Erythroblast (primary cell): Measurements from ENCODE around the gene TNRC6B.

Experiments
- GATA1 ChIP-seq: IDR thresholded peaks from 2 replicates; pipeline ENCODE4 v1.6.1; 2011; ENCODE audit warnings: low read depth, mild to moderate bottlenecking, control low read depth, low read length, moderate library complexity
- POLR2A ChIP-seq: IDR thresholded peaks from 2 replicates; pipeline ENCODE4 v1.6.1; 2011; ENCODE audit warnings: mild to moderate bottlenecking, low read length

DNA sequence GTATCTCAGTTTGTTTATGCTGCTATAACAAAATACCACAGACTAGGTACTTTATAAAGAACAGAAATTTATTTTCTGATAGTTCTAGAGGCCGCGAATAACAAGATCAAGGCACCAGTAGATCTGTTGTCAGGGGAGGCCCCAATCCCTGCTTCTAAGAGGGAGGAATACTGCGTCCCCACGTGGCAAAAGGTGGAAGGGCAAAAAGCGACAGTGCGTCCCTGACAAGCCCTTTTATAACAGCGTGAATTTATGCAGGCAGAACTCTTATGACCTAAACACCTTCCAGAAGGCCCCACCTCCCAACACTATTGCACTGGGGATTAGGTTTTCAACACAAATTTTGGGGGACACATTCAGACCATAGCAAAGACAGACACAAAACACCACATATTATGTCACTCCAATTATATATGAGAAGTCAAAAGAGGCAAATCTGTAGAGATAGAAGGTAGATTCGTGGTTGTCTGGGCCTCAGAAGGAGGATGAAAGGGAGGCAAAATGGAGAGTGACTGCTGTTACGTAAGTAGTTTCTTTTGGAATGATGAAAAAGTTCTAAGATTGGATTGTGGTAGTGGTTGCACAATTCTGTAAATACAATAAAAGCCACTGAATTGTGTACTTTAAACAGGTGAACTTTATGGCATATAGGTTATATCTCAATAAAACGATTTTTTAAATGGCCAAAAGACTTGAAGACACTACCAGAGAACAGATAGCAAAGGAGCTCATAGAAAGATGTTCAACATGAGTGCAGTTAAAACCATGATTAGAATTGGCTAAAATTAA, 30.1 kb upstream of the TNRC6B start:
- no peak for TF ChIP-seq POLR2A
- no peak for TF ChIP-seq GATA1
